AG09309 (cell line): Measurements from ENCODE around the gene ZC3H12D.
"Not testable (repeated sequence)": the region's sequence is repeated elsewhere in the genome, so short reads cannot be mapped to it uniquely, and the experiment has no call there.

Source experiments
- DNase-seq: peaks from one replicate; pipeline ENCODE4 v3.0.0-alpha.2; 2010; ENCODE audit warnings: low read depth
- H3K4me3 ChIP-seq: 2 replicates; pipeline ENCODE4 v1.5.1; 2011; ENCODE audit warnings: mild to moderate bottlenecking, low read depth, low read length, moderate library complexity; ENCODE audit not compliant: control insufficient read depth
- TF ChIP-seq, protein P1 (sequence below): IDR thresholded peaks from 2 replicates; pipeline ENCODE4 v1.5.1; 2011; ENCODE audit warnings: mild to moderate bottlenecking, low read depth, low read length, inconsistent platforms; ENCODE audit not compliant: insufficient read depth, control insufficient read depth; ENCODE audit errors: missing control alignments

Gene ZC3H12D

GRCh38 chr6:149503872-149504271 lies 19.1 kb upstream of the ZC3H12D start:
- no peak for DNase-seq
- TF ChIP-seq, protein P1, sequence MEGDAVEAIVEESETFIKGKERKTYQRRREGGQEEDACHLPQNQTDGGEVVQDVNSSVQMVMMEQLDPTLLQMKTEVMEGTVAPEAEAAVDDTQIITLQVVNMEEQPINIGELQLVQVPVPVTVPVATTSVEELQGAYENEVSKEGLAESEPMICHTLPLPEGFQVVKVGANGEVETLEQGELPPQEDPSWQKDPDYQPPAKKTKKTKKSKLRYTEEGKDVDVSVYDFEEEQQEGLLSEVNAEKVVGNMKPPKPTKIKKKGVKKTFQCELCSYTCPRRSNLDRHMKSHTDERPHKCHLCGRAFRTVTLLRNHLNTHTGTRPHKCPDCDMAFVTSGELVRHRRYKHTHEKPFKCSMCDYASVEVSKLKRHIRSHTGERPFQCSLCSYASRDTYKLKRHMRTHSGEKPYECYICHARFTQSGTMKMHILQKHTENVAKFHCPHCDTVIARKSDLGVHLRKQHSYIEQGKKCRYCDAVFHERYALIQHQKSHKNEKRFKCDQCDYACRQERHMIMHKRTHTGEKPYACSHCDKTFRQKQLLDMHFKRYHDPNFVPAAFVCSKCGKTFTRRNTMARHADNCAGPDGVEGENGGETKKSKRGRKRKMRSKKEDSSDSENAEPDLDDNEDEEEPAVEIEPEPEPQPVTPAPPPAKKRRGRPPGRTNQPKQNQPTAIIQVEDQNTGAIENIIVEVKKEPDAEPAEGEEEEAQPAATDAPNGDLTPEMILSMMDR = no peak
- H3K4me3 ChIP-seq = no peak overlapping the region

GRCh38 chr6:149503276-149503675 lies 18.5 kb upstream of the ZC3H12D start:
- TF ChIP-seq, protein P1 = no peak
- DNase-seq = no peak
- no peak overlapping the region for H3K4me3 ChIP-seq

DNA sequence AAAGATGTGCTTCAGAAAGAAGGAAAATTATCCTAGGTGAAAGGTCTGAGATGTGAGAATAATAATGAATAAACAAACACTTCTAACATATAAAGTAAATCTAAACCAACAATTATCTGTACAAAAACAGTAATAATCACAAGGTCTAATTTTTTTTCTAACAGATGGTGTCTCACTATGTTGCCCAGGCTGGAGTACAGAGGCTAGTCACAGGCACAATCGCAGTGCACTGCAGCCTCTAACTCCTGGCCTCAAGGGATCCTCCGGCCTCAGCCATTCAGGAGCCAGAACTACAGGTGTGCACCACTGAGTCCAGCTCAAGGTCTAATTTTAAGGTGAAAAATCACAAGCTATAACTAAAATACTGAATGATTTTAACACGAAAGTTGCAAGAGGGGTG lies 17.0 kb upstream of the ZC3H12D start:
- no peak for DNase-seq
- H3K4me3 ChIP-seq = no peak overlapping the region
- TF ChIP-seq, protein P1 = no peak

DNA sequence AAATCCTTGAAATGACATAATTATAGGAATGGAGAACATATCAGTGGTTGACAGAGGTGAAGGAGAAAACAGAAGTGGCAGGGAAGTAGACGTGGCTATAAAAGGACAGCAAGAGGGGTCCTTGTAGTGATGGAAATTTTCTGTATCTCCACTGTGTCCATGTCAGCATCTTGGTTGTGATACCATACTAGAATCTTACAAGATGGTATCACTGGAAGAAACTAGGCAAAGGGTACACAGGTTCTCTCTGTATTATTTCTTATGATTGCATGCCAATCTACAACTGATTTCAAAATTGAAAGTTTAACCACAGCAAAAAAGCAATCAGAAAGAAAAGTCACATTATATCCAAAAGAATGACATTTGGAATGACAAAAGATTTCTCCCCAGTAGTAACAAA lies 16.4 kb upstream of the ZC3H12D start:
- DNase-seq = no peak
- H3K4me3 ChIP-seq = no peak overlapping the region
- TF ChIP-seq, protein P1 = no peak

DNA sequence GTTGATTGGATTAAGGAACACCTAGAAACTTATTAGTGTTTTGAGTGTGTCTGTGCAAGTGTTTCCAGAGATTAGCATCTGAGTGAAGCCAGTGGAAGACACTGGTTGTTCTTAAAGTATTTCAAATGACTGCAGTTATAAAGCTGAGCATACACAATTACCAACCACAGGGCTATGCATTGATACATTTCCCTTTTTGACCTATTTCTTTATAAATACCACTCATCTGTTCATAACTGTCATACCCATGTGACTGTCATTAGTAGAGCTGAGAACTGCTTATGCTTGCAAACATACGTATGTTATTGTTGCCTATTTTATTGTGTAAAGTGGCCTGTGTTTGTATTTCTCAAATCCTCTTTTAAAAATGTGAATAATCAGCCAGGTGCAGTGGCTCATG lies 15.3 kb upstream of the ZC3H12D start:
- no peak for DNase-seq
- TF ChIP-seq, protein P1 = no peak
- no peak overlapping the region for H3K4me3 ChIP-seq

DNA sequence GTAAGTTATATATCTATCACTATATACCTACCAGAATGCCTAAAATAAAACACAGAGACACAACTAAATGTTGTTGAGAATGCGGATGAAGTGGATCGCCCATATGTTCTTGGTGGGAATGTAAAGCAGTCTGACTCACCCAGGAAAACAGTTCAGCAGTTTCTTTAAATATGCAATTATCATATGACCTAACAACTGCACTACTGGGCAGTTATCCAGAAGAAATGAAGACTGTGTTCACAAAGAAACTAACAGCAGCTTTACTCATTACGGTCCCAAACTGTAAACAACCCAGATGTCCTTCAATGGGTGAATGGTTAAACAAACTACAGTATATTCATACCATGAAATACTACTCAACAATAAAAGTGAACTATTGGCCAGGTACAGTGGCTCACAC lies 14.3 kb upstream of the ZC3H12D start:
- H3K4me3 ChIP-seq = no peak overlapping the region
- TF ChIP-seq, protein P1 = no peak
- DNase-seq = no peak

DNA sequence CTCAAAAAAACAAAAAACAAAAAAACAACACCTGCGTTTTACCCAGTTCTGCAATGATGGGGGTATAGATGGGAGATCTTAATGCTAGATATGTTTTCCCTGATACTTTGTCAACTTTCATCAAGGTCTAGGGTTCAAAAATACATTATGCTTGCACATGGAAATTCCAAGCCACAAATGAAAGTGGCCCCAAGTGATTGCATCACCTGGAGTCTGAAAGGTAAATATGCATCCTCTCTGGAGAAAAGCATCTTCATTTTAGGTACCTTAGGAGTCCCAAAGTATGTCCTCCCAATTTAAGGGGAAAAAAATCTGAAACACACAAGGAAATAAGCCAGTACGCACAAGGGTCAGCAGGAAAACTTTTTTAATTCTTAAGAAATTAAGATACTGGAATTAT lies 12.6 kb upstream of the ZC3H12D start:
- no peak overlapping the region for H3K4me3 ChIP-seq
- TF ChIP-seq, protein P1 = no peak
- no peak for DNase-seq

DNA sequence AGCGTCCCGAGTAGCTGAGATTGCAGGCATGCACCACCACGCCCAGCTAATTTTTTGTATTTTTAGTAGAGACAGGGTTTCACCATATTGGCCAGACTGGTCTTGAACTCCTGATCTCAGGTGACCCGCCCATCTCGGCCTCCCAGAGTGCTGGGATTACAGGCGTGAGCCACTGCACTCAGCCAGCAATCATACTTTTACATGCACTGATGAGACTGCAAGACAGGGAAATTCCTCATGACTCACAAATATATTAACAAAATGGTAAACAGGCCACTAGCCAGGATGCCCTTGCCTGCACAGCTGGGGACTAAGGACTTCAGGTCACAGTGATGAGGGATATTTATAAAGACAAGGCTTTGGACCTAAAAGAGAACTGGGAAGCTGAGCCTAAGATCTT lies 11.8 kb upstream of the ZC3H12D start:
- not testable (repeated sequence) for DNase-seq, H3K4me3 ChIP-seq

DNA sequence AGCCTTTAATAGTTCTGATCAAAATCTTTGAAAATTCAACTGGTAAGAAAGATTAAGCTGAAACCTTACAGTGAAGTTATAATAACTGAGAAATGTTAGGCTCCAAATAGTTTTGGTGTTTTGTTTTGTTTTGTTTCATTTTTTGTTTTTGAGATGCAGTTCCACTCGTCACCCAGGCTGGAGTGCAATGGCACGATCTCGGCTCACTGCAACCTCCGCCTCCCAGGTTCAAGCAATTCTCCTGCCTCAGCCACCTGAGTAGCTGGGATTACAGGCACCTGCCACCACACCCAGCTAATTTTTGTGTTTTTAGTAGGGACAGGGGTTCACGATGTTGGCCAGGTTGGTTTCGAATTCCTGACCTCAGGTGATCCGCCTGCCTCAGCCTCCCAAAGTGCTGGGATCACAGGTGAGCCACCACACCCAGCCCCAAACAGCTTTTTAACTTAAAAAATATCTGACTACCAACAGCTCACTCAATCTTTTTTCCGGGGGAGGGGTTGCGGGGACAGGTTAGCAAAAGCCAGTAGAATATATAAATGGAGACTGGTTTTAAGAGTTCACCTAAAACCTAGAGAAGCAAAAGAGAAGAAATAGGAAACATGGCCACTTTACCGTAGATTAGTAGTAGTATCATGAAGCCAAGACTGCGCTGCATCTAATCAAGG lies 10.7 kb upstream of the ZC3H12D start:
- not testable (repeated sequence) for H3K4me3 ChIP-seq, DNase-seq

DNA sequence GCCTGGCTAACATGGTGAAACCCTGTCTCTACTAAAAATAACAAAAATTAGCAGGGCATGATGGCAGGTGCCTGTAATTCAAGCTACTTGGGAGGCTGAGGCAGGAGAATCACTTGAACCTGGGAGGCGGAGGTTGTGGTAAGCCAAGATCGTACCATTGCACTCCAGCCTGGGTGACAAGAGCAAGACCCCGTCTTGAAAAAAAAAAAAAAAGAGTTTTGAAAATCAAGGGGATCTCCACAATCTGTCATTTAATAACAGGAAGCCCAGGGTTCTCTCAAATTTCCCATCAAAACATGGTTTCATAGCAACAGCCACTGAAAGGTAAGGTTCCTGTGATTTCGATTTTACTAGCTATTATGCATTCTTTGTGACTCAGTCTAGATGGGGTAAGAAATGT lies 10.0 kb upstream of the ZC3H12D start:
- DNase-seq, H3K4me3 ChIP-seq: not testable (repeated sequence)
